Sciatic nerve (tissue), 2 donors: ENCODE measurements around the gene LRRC1. TPM values are rescaled to one million over a fixed set of nuclear protein-coding genes. Genes with fewer than 3 reads are reported as not detected.
"Not testable (repeated sequence)": the region's sequence is repeated elsewhere in the genome, so short reads cannot be mapped to it uniquely, and the experiment has no call there.

Experiments
- ATAC-seq: fragments of 200-7000 bp; cut with Tn5 transposase; one replicate; pipeline ENCODE4 v1.9.1; 2020; ENCODE audit warnings: mild to moderate bottlenecking, moderate library complexity
- DNase-seq: peaks from one replicate; pipeline ENCODE4 v3.0.0-alpha.2; 2020; ENCODE audit warnings: low spot score
- intact Hi-C: fragments of 100-400 bp; cut with DNase I; formaldehyde crosslinking; loops from one replicate; pipeline ENCODE4 v1.14.2; 2022
- total RNA-seq: library from RNA; stranded (reverse); fragmentation: NEBNext Ultra II Directional; extraction: Animal tissue kit (Norgen Biotek cat#: 25700); gene quantifications from one replicate; pipeline ENCODE4 v1.2.1, GENCODE V29; 2021
- donor health status: DM: no; HTN: no; CAD: no.
- donor health status: DM: no; HTN: no; CAD: no.

LRRC1 gene
- total RNA-seq, result 19.5 TPM

- intact Hi-C loops, result loop anchor here (10.0 kb wide), 2 partner anchors 60 to 160 kb away; no protein-coding TSS in a partner anchor
- ATAC-seq, result peak; percentile 95
- peak; percentile 94 for DNase-seq
Observed at GRCh38 chr6:53794720-53795339, at the start of gene LRRC1. Gene LRRC1, plus strand, starts transcription at chr6:53795005. Its CDS starts 252 bp downstream, at chr6:53795257.

DNA sequence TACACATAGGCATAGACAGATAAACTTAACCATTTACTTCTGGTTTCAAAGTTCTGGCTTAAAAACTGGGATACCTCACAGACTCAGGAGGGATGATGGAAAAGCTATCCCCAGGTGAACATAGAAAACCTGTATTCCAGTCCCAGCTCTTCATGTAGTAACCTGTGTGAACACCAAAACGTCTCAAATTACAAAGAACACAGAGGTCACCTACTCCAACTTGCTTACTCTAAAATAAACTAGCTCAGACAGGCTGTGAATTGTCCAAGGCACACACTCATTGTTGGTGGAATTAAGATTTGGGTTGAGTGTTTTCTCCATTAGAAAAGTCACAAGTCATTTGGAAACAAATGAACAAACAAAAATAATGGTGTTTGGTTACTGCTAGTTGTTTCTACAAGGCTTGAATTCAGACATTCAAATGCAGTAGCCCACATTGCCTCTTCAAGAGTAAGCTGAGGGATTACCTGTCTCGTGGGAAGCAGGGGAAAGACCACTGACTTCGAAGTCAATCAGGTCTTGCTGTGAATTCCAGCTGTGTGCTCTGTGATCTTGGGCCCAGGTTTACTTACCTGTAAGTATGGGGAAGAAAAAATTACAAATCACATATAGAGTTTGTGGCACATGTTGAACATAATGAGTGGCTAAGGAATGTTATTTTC is 48.2 kb upstream of the LRRC1 start:
- DNase-seq, result no peak
- intact Hi-C loops, result no loop called here
- no peak for ATAC-seq

DNA sequence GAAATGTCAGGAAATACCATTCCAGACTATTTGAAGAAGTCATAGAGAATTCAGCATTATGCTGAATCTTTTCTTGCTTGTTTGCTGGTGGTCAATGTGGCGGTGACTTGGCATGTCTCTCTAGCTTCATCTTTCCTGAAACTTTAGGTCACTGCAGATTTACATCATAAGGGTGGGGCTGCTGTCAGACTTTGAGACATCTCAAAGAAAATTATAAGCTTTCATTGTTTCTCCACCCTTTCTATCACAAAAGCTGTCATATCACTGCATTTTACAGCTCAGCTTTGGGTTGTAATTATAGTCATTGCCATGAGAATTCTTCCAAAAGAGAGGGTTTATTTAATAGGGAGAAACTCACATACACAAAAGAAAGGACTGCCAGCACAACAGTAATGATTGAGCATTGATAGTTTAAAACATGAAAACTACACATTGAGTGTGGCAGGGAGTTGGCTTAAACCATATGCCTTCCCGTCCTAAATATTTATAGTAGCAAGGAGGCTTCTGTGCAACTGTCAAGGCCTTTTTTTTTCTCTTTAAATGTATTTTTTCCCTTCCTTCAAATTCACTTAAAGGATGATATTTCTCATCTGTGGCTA is 44.7 kb upstream of the LRRC1 start:
- ATAC-seq, result no peak
- DNase-seq, result no peak
- intact Hi-C loops, result loop anchor here (5.0 kb wide), 1 partner anchor 1222 kb away; no protein-coding TSS in a partner anchor

GRCh38 chr6:53751417-53751816 is 43.4 kb upstream of the LRRC1 start:
- ATAC-seq (no peak), DNase-seq (no peak)
- intact Hi-C loops, result loop anchor here (5.0 kb wide), 1 partner anchor 1221 kb away; no protein-coding TSS in a partner anchor

DNA sequence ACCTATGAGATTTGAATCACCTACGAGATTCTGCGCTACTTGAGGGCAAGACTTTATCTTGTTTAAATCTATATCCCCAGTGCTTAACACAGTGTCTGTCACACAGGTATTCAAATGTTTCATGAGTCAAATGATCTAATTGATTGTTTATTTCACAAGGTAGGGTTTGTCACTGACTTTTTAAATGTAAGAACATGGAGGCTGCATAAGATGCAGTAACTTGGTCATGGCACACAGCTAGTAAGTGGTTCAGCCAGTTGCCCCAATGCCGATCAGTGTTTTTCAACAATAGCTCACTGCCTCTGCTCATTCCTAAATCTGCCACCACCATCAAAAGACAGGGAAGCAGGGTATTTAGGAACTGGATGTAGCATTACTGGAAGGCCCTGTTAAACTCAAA is 42.4 kb upstream of the LRRC1 start:
- ATAC-seq (no peak), DNase-seq (no peak)
- intact Hi-C loops, result loop anchor here (5.0 kb wide), 1 partner anchor 1220 kb away; no protein-coding TSS in a partner anchor

DNA sequence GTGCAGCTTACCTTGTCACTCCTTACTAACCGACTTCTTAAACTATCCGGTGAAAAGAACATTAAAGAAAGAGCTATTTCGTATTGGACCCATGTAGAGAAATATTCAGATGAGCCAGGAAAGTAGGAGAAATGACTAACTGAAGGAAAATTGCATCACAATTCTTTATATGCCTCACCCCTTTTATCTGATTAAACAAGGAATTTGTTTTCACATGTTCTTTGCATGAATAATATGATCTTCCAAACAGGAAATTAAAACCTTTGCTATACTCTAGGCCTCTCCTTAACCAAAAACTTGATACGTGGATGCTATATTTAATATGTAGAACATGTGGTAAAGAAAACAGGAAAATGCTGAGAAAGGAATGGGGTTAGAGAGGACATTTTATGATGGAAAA is 41.9 kb upstream of the LRRC1 start:
- DNase-seq (no peak), ATAC-seq (no peak)
- intact Hi-C loops, result loop anchor here (5.0 kb wide), 1 partner anchor 1219 kb away; no protein-coding TSS in a partner anchor

GRCh38 chr6:53754330-53754729 is 40.5 kb upstream of the LRRC1 start:
- DNase-seq, result no peak
- intact Hi-C loops, result loop anchor here (5.0 kb wide), 1 partner anchor 1218 kb away; no protein-coding TSS in a partner anchor
- no peak for ATAC-seq

- intact Hi-C loops, result no loop called here
- DNase-seq (no peak), ATAC-seq (no peak)
Observed at GRCh38 chr6:53756396-53756795, 38.4 kb upstream of the LRRC1 start.

DNA sequence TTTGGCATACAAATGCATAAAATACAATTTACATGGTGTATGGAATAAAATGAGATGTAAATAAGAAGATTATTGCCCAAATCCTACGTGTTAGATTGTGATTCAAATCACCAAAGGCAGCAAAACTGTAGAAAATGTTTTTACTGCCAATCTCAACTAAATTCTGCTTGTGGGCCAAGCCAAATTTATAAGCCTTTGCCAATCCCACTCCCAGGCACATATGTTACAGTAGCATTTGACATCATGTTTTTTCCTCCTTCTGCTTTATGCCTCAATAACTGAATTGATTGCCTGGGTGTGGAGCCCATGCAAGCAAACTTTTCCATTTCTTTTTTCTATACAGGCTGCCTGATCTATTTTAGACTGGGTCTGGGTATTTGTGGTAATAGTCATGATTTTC is 36.3 kb upstream of the LRRC1 start:
- DNase-seq (no peak), ATAC-seq (no peak)
- intact Hi-C loops, result no loop called here

- no peak for DNase-seq
- ATAC-seq, result no peak
- intact Hi-C loops, result no loop called here
Observed at GRCh38 chr6:53761036-53761435, 33.8 kb upstream of the LRRC1 start.

- intact Hi-C loops, result no loop called here
- no peak for DNase-seq
- ATAC-seq, result no peak
Observed at GRCh38 chr6:53765270-53765669, 29.5 kb upstream of the LRRC1 start.

- intact Hi-C loops, result no loop called here
- DNase-seq, result no peak
- ATAC-seq, result no peak
Observed at GRCh38 chr6:53766930-53767329, 27.9 kb upstream of the LRRC1 start.

- ATAC-seq (no peak), DNase-seq (no peak)
- intact Hi-C loops, result no loop called here
Observed at GRCh38 chr6:53767941-53768340, 26.9 kb upstream of the LRRC1 start.

GRCh38 chr6:53768636-53769035 is 26.2 kb upstream of the LRRC1 start:
- DNase-seq, result no peak
- intact Hi-C loops, result no loop called here
- no peak for ATAC-seq

DNA sequence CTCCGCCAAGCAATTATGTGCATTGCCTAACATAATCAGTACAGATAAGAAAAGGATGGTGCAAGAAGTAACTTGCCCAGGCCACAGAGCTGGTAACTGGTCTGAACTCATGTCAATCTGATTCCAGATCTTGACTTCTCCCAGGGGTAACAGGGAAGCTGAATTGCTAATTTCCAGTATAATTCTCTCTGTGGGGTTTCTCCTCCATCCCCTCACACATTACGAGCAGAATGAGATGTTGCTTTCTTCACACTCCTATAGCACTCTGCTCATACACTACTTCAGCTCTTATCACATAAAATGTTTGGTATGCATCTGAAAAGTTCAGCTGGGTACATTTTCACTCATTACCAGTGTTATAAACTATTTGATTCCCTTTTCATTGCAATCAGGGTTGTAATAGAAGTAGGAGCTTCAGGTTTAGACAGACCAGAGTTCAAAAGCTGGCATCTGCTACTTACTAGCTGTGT is 24.0 kb upstream of the LRRC1 start:
- intact Hi-C loops, result no loop called here
- ATAC-seq, result no peak
- no peak for DNase-seq

GRCh38 chr6:53771785-53772624 is 22.8 kb upstream of the LRRC1 start:
- no peak for ATAC-seq
- intact Hi-C loops, result no loop called here

DNA sequence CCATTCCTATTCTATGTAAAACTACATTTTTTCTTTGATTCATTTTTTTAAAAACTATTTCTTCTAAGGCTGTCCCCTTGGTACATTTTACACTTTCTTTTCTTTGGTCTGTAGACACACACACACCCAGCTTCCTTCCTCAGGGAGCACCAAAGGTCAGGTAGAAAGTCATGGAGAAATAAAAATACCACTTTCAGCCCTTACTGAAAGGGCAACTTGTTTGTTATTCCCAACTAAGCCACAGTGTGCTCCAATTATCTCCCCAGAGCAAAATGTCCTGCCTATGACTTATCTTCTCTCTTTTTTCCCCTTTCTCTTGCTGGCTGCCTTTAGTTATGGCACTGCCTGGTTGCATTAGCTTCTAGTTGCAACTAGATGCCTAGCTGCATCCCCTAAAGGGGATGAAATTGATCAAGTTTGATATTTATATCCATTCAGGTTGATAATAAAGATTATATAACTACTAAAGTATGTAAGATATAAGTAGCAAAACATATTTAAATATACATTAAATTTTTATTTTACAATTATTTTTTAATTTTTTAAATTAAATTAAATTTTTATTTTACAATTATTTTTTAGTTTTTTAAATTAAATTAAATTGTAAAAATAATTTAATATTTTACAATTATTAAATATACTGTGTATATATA is 21.6 kb upstream of the LRRC1 start:
- ATAC-seq (no peak), DNase-seq (no peak)
- intact Hi-C loops, result no loop called here

More at GRCh38 chr6:53771785-53772624, 22.8 kb upstream of the LRRC1 start:
- no peak for DNase-seq

- DNase-seq, ATAC-seq, intact Hi-C loops: not testable (repeated sequence)
Observed at GRCh38 chr6:53776152-53776551, 18.7 kb upstream of the LRRC1 start.

DNA sequence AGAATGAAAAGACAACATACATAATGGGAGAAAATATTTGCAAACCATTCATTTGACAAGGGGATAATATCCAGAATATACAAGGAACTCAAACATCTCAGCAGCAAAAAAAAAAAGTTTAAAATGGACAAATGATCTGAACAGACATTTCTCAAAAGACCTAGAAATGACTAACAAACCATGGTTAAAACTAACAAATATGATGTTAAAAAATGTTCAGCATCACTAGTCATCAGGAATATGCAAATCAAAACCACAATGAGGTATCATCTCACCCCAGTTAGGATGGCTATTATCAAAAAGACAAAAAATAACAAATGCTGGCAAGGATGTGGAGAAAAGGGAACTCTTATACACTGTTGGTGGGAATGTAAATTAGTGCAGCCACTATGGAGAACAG is 9.8 kb upstream of the LRRC1 start:
- ATAC-seq, intact Hi-C loops, DNase-seq: not testable (repeated sequence)
